HEK293T (cell line): Measurements from ENCODE around the gene FTO.

Experiments used
- CTCF ChIA-PET: fragments of 350-600 bp; formaldehyde crosslinking; extraction: SDS; loops from one replicate; lab custom pipeline; 2021; ENCODE audit warnings: antibody characterized with exemption, inconsistent platforms; lab: Yijun Ruan, JAX
- POLR2A ChIA-PET: fragments of 350-600 bp; formaldehyde crosslinking; extraction: SDS; loops from one replicate; lab custom pipeline; 2020; ENCODE audit warnings: antibody characterized with exemption, inconsistent platforms; lab: Yijun Ruan, JAX
- DNase-seq: peaks from one replicate; pipeline ENCODE4 v3.0.0; 2012; ENCODE audit warnings: mixed read lengths; ENCODE audit errors: extremely low spot score
- ARNT ChIP-seq: fragments of 450-650 bp; IDR thresholded peaks from 2 replicates; pipeline ENCODE4 v1.6.1; 2017; ENCODE audit warnings: mild to moderate bottlenecking
- BHLHE40 ChIP-seq: fragments of 450-650 bp; IDR thresholded peaks from 2 replicates; pipeline ENCODE4 v1.6.1; 2016; ENCODE audit warnings: mild to moderate bottlenecking, moderate library complexity, borderline replicate concordance
- CTBP1 ChIP-seq: fragments of 450-650 bp; IDR thresholded peaks from 2 replicates; pipeline ENCODE4 v1.6.1; 2016; ENCODE audit warnings: borderline replicate concordance
- ELF4 ChIP-seq: fragments of 450-650 bp; IDR thresholded peaks from 2 replicates; pipeline ENCODE4 v1.6.1; 2017; ENCODE audit warnings: antibody characterized with exemption
- FOXA1 ChIP-seq: fragments of 450-650 bp; IDR thresholded peaks from 2 replicates; pipeline ENCODE4 v1.6.1; 2016; ENCODE audit warnings: mild to moderate bottlenecking
- FOXK2 ChIP-seq: fragments of 450-650 bp; IDR thresholded peaks from 2 replicates; pipeline ENCODE4 v1.6.1; 2016; ENCODE audit warnings: mild to moderate bottlenecking
- FOXM1 ChIP-seq: fragments of 450-650 bp; IDR thresholded peaks from 2 replicates; pipeline ENCODE4 v1.6.1; 2017; ENCODE audit warnings: mild to moderate bottlenecking, borderline replicate concordance
- HDGF ChIP-seq: fragments of 450-650 bp; IDR thresholded peaks from 2 replicates; pipeline ENCODE4 v1.6.1; 2017; ENCODE audit warnings: antibody characterized with exemption, borderline replicate concordance
- L3MBTL2 ChIP-seq: fragments of 450-650 bp; conservative IDR thresholded peaks from 2 replicates; pipeline ENCODE4 v1.6.1; 2016; ENCODE audit warnings: mild to moderate bottlenecking
- LEF1 ChIP-seq: fragments of 450-650 bp; IDR thresholded peaks from 2 replicates; pipeline ENCODE4 v1.6.1; 2017; ENCODE audit warnings: mild to moderate bottlenecking, borderline replicate concordance
- NFRKB ChIP-seq: fragments of 450-650 bp; IDR thresholded peaks from 2 replicates; pipeline ENCODE4 v1.6.1; 2016; ENCODE audit warnings: mild to moderate bottlenecking, moderate library complexity
- PKNOX1 ChIP-seq: fragments of 450-650 bp; IDR thresholded peaks from 2 replicates; pipeline ENCODE4 v1.6.1; 2016
- SP1 ChIP-seq: fragments of 450-650 bp; IDR thresholded peaks from 2 replicates; pipeline ENCODE4 v1.6.1; 2017
- SUZ12 ChIP-seq: fragments of 450-650 bp; IDR thresholded peaks from 2 replicates; pipeline ENCODE4 v1.6.1; 2016; ENCODE audit warnings: mild to moderate bottlenecking
- TARDBP ChIP-seq: fragments of 450-650 bp; IDR thresholded peaks from 2 replicates; pipeline ENCODE4 v1.6.1; 2016
- ZNF384 ChIP-seq: fragments of 450-650 bp; IDR thresholded peaks from 2 replicates; pipeline ENCODE4 v1.6.1; 2016

Gene FTO

GRCh38 chr16:53704445-53704813 is 473 bp downstream of the FTO start:
- POLR2A ChIA-PET: interaction anchor here (0.9 to 1.2 kb wide), 4 partner anchors 11 to 74 kb away, joined by 3 to 4 read pairs (median 3); no protein-coding TSS in a partner anchor
- CTCF ChIA-PET: interaction anchor here (1.6 kb wide), 1 partner anchor 39 kb away, joined by 3 read pairs; no protein-coding TSS in a partner anchor

GRCh38 chr16:53707671-53708070 is 3.7 kb downstream of the FTO start:
- POLR2A ChIA-PET: no interaction called here
- DNase-seq: no peak
- CTCF ChIA-PET: no interaction called here
- TF ChIP-seq ZNF384 (no peak), FOXK2 (no peak), FOXA1 (no peak), LEF1 (no peak), CTBP1 (no peak), BHLHE40 (no peak), HDGF (no peak), TARDBP (no peak), ELF4 (no peak), FOXM1 (no peak), SP1 (no peak), NFRKB (no peak), L3MBTL2 (no peak), SUZ12 (no peak), PKNOX1 (no peak), ARNT (no peak)

More at GRCh38 chr16:53704445-53704813, 473 bp downstream of the FTO start:
- TF ChIP-seq FOXK2: no peak
- no peak for TF ChIP-seq BHLHE40
- no peak for TF ChIP-seq PKNOX1
- TF ChIP-seq NFRKB: no peak
- TF ChIP-seq FOXM1: no peak
- no peak for DNase-seq

- no peak for DNase-seq
- TF ChIP-seq FOXK2: no peak
- no peak for TF ChIP-seq L3MBTL2
- ChIA-PET CTCF (no interaction called here), POLR2A (no interaction called here)
Measured at GRCh38 chr16:53708490-53708889, 4.5 kb downstream of the FTO start.

- no peak for DNase-seq
- no peak for TF ChIP-seq ARNT
- no peak for TF ChIP-seq LEF1
- POLR2A ChIA-PET: no interaction called here
- CTCF ChIA-PET: no interaction called here
Measured at GRCh38 chr16:53711390-53711789, 7.4 kb downstream of the FTO start.

- CTCF ChIA-PET: no interaction called here
Measured at GRCh38 chr16:53712065-53712464, 8.1 kb downstream of the FTO start.

GRCh38 chr16:53713403-53714204 is 9.6 kb downstream of the FTO start:
- CTCF ChIA-PET: no interaction called here
- DNase-seq: no peak
- POLR2A ChIA-PET: no interaction called here
- TF ChIP-seq LEF1 (no peak), FOXM1 (no peak), L3MBTL2 (no peak), ZNF384 (no peak), PKNOX1 (no peak), TARDBP (no peak), SUZ12 (no peak), CTBP1 (no peak)

More at GRCh38 chr16:53712065-53712464, 8.1 kb downstream of the FTO start:
- DNase-seq: no peak
- TF ChIP-seq NFRKB: no peak
- TF ChIP-seq ARNT: no peak
- TF ChIP-seq L3MBTL2: no peak
- no peak for TF ChIP-seq SP1
- no peak for TF ChIP-seq ZNF384
- TF ChIP-seq FOXK2: no peak
- no peak for TF ChIP-seq BHLHE40
- TF ChIP-seq LEF1: no peak
- no peak for TF ChIP-seq HDGF
- TF ChIP-seq FOXA1: no peak
- TF ChIP-seq ELF4: no peak
- no peak for TF ChIP-seq SUZ12
- TF ChIP-seq CTBP1: no peak
- TF ChIP-seq FOXM1: no peak
- TF ChIP-seq PKNOX1: no peak
- no peak for TF ChIP-seq TARDBP
- POLR2A ChIA-PET: no interaction called here
